ENCODE data around the gene DHX40.
"Not testable (repeated sequence)": the region's sequence is repeated elsewhere in the genome, so short reads cannot be mapped to it uniquely, and the experiment has no call there.

DHX40 gene

GRCh38 chr17:59652119-59652518 lies 86.7 kb downstream of the DHX40 start:
- DNase-seq (ENCODE audit: insufficient read length, low spot score) (no peak), FAIRE-seq (no peak)
- TF ChIP-seq POU2F2 (IDR thresholded peaks at IDR 0.05; ENCODE audit: low read depth, low read length) (no peak), SPI1 (IDR thresholded peaks at IDR 0.05; ENCODE audit: low read depth, low read length) (no peak), PAX5 (IDR thresholded peaks at IDR 0.05; ENCODE audit: insufficient read depth, low read length, severe bottlenecking) (no peak), TAF1 (IDR thresholded peaks at IDR 0.05; ENCODE audit: low read depth, low read length) (no peak), POLR2AphosphoS5 (IDR thresholded peaks at IDR 0.05; ENCODE audit: low read depth, low read length) (no peak), POLR2A (IDR thresholded peaks at IDR 0.05; ENCODE audit: low read depth, low read length) (no peak)

- DNase-seq (ENCODE audit: insufficient read length, low spot score); FAIRE-seq: not testable (repeated sequence)
These were observed 91.2 kb downstream of the DHX40 start for GRCh38 chr17:59656624-59657023.

Measured in GM12891 (cell line).